Stomach (tissue), 9 donors: ENCODE results near the gene BTBD9. TPM values are rescaled to one million over a fixed set of nuclear protein-coding genes. Genes with fewer than 3 reads are reported as not detected.

Experiments
- DNase-seq, 2 donors: peaks; one replicate each; pipeline versions ENCODE4 v3.0.0 to v3.0.0-alpha.2; 2013 to 2019
- H3K27ac ChIP-seq, 5 donors: fragments of 200-600 bp in 4 of 5; sonication (generic) in 4 of 5; one replicate each; pipeline ENCODE4 v1.5.1; 2013 to 2019; ENCODE audit warnings: mild to moderate bottlenecking in 1 of 5, moderate library complexity in 1 of 5
- H3K27me3 ChIP-seq, 3 donors: fragments of 200-600 bp; sonication (generic); one replicate each; pipeline ENCODE4 v1.5.1; 2017 to 2019; ENCODE audit warnings: mixed run types in 1 of 3
- H3K36me3 ChIP-seq, 4 donors: fragments of 200-600 bp; sonication (generic); 1 replicate in 3 of 4; 2 replicates in 1 of 4; pipeline ENCODE4 v1.5.1; 2016 to 2019
- H3K4me1 ChIP-seq, 4 donors: fragments of 200-600 bp; sonication (generic); one replicate each; pipeline ENCODE4 v1.5.1; 2016 to 2019
- H3K4me3 ChIP-seq, 4 donors: fragments of 200-600 bp; sonication (generic) in 3 of 4; one replicate each; pipeline ENCODE4 v1.5.1; 2016 to 2019; ENCODE audit warnings: mild to moderate bottlenecking in 1 of 4
- H3K9me3 ChIP-seq, 4 donors: fragments of 200-600 bp; sonication (generic); one replicate each; pipeline ENCODE4 v1.5.1; 2016 to 2019
- EP300 ChIP-seq: sonication (generic); formaldehyde crosslinking; IDR thresholded peaks from one replicate; pipeline ENCODE4 v1.6.1; 2017; ENCODE audit warnings: antibody characterized with exemption
- POLR2A ChIP-seq, 4 donors: fragments of 450-650 bp; IDR thresholded peaks; one replicate each; pipeline ENCODE4 v1.6.1; 2016; ENCODE audit warnings: antibody characterized with exemption in 4 of 4, control low read depth in 2 of 4, mild to moderate bottlenecking in 1 of 4, moderate library complexity in 1 of 4
- POLR2AphosphoS5 ChIP-seq, 3 donors: sonication (generic); formaldehyde crosslinking; IDR thresholded peaks; one replicate each; pipeline ENCODE4 v1.6.1; 2016; ENCODE audit warnings: antibody characterized with exemption in 3 of 3
- WGBS, 5 donors: extraction: QIAGEN DNeasy Blood & Tissue Kit in 3 of 5; methylation state at CpG; one replicate each; pipeline versions ENCODE4 v1.1.5 to v1.1.7; 2013 to 2018; 5-methylcytosine and 5-hydroxymethylcytosine counted together
- intact Hi-C: fragments of 100-400 bp; cut with DNase I; formaldehyde crosslinking; loops from one replicate; pipeline ENCODE4 v1.15.1; 2023; ENCODE audit warnings: low total_unique reads
- polyA plus RNA-seq, 3 donors: library from polyadenylated mRNA; stranded (reverse); fragments of 200-250 nt; gene quantifications; one replicate each; pipeline ENCODE4 v1.2.3, GENCODE V29; 2013
- small RNA-seq, 4 donors: library from RNA; depleted of rRNA; stranded (forward); fragments of <200 nt; gene quantifications; one replicate each; pipeline ENCODE3, GENCODE V24; 2016
- total RNA-seq, 5 donors: library from RNA; depleted of rRNA; stranded (reverse); fragments of >200 nt; gene quantifications; one replicate each; pipeline versions ENCODE4 v1.1.0 to v1.2.3, GENCODE V29; 2014 to 2016
- TF ChIP-seq, protein P1 (sequence below), 7 experiments: fragments of 450-650 bp in 4 of 7; fragments of 200-600 bp in 3 of 7; sonication (generic) in 3 of 7; IDR thresholded peaks; one replicate each; pipeline ENCODE4 v1.5.1; 2016 to 2019; ENCODE audit warnings: antibody characterized with exemption in 7 of 7, control low read depth in 2 of 7, mild to moderate bottlenecking in 1 of 7
- donor health status: healthy with polysubstance abuse.
- donor health status: Bipolar disorder and iron deficiency.
- donor health status: healthy.

BTBD9 gene
- total and polyA plus RNA-seq, 8 donors, result 1.4 to 90.2 (median 6.8) TPM

DNA sequence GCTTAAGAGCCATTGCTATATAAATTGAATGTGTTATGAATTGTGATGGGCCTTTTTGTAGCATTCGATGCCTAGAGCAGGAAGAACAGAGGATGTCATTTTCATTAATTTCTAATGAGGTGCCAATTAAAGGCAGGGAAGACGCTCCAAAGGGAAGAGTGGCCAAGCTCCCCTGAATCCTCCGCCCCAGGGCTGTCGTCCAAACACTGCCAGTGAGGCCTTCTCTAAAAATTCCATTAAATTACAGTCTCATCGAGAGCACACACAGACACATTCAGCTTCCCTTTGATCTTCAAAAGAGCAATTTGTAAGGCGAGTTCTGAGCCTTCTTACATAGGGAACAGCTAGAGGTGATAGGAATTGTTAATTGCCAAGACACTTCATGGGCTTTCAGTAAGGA, 520.2 kb downstream of the BTBD9 start:
- H3K27me3 ChIP-seq, result no peaks in the 10 kb centered on the region
- 85 to 95% (median 91%) methylated on average over 6 of the region's 6 CpGs for WGBS, 5 donors
- TF ChIP-seq, protein P1, sequence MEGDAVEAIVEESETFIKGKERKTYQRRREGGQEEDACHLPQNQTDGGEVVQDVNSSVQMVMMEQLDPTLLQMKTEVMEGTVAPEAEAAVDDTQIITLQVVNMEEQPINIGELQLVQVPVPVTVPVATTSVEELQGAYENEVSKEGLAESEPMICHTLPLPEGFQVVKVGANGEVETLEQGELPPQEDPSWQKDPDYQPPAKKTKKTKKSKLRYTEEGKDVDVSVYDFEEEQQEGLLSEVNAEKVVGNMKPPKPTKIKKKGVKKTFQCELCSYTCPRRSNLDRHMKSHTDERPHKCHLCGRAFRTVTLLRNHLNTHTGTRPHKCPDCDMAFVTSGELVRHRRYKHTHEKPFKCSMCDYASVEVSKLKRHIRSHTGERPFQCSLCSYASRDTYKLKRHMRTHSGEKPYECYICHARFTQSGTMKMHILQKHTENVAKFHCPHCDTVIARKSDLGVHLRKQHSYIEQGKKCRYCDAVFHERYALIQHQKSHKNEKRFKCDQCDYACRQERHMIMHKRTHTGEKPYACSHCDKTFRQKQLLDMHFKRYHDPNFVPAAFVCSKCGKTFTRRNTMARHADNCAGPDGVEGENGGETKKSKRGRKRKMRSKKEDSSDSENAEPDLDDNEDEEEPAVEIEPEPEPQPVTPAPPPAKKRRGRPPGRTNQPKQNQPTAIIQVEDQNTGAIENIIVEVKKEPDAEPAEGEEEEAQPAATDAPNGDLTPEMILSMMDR (IDR thresholded peaks at IDR 0.05), result no peak
- TF ChIP-seq EP300, result no peak
- TF ChIP-seq POLR2A (IDR thresholded peaks at IDR 0.05), result no peak
- TF ChIP-seq POLR2AphosphoS5 (IDR thresholded peaks at IDR 0.05), result no peak
- no peak for DNase-seq
- H3K4me1 ChIP-seq, result peaks cover 0 to 10% (median 3%) of the 10 kb centered on the region in 4 donors
- no peaks in the 10 kb centered on the region for H3K9me3 ChIP-seq
- H3K36me3 ChIP-seq, result peaks cover 0 to 72% (median 56%) of the 10 kb centered on the region in 4 donors
- intact Hi-C loops, result no loop called here
- H3K4me3 ChIP-seq, result no peak overlapping the region
- H3K27ac ChIP-seq, result no peak overlapping the region

GRCh38 chr6:38118791-38119365, 520.9 kb downstream of the BTBD9 start:
- TF ChIP-seq EP300 (no peak), POLR2AphosphoS5 (IDR thresholded peaks at IDR 0.05) (no peak), POLR2A (IDR thresholded peaks at IDR 0.05) (no peak)
- intact Hi-C loops, result no loop called here
- no peak overlapping the region for H3K4me3 ChIP-seq

More at GRCh38 chr6:38118791-38119365, 520.9 kb downstream of the BTBD9 start:
- H3K4me1 ChIP-seq, result peaks cover 0 to 16% (median 3%) of the 10 kb centered on the region in 4 donors
- no peaks in the 10 kb centered on the region for H3K9me3 ChIP-seq
- peaks cover 0 to 66% (median 50%) of the 10 kb centered on the region in 4 donors for H3K36me3 ChIP-seq
- WGBS, 5 donors, result 53 to 66% (median 60%) methylated on average over 2 of the region's 2 CpGs
- H3K27me3 ChIP-seq, result no peaks in the 10 kb centered on the region
- no peak overlapping the region for H3K27ac ChIP-seq
- peak in 1 of 2 donors; percentile 33 for DNase-seq

Small RNA genes lying within 50 kb of the gene (small RNA-seq; reads per million reads assigned to genes)
- 0 reads per million in 4 donors for gene RF00019
- gene RF00279, result 0 reads per million in 4 donors

Other genes starting within 250 kb of the BTBD9 start
- 100 to 1,000 TPM in 1 of 5 donors, 10 to 100 TPM in 3, 1 to 10 TPM in 1; 4.3 to 132 (median 40.8) TPM for gene GLO1, start 63.2 kb upstream of the BTBD9 start, total RNA-seq
- gene GLO1, start 63.2 kb upstream of the BTBD9 start, polyA plus RNA-seq, result 10 to 100 TPM; 52.0 to 76.8 (median 72.2) TPM
- under 1 TPM in 1 of 5 donors, not detected in 4; 0.18 TPM for gene DNAH8, start 75.4 kb upstream of the BTBD9 start, total RNA-seq
- gene DNAH8, start 75.4 kb upstream of the BTBD9 start, polyA plus RNA-seq, result under 1 TPM in 1 of 3 donors, not detected in 2; under 0.01 TPM